ENCODE measurements around the gene POC1B.

POC1B gene

GRCh38 chr12:89401433-89402058 is 124.3 kb downstream of the POC1B start (continued):
- TF ChIP-seq TCF4 (CRISPR knock-in tag; IDR thresholded peaks at IDR 0.05; ENCODE audit: borderline replicate concordance) (no peak), ARNTL (CRISPR knock-in tag; IDR thresholded peaks at IDR 0.05; ENCODE audit: borderline replicate concordance, low read depth) (no peak), PATZ1 (CRISPR knock-in tag; IDR thresholded peaks at IDR 0.05; ENCODE audit: borderline replicate concordance) (no peak), ZNF8 (CRISPR knock-in tag; IDR thresholded peaks at IDR 0.05) (no peak), ISL1 (CRISPR knock-in tag; IDR thresholded peaks at IDR 0.05) (no peak), CSRNP3 (CRISPR knock-in tag; IDR thresholded peaks at IDR 0.05) (no peak)

GRCh38 chr12:89400415-89400814 is 125.4 kb downstream of the POC1B start:
- ATAC-seq, result no peak

GRCh38 chr12:89395712-89396111 is 130.1 kb downstream of the POC1B start:
- TF ChIP-seq POU6F1 (CRISPR knock-in tag; IDR thresholded peaks at IDR 0.05; ENCODE audit: borderline replicate concordance, low read depth) (no peak), RARB (CRISPR knock-in tag; IDR thresholded peaks at IDR 0.05) (no peak), ISL1 (CRISPR knock-in tag; IDR thresholded peaks at IDR 0.05) (no peak), ZFP3 (CRISPR knock-in tag; IDR thresholded peaks at IDR 0.05) (no peak), OSR1 (CRISPR knock-in tag; IDR thresholded peaks at IDR 0.05) (no peak), ZNF565 (CRISPR knock-in tag; conservative IDR thresholded peaks at IDR 0.05; ENCODE audit: low read depth) (no peak), TOX (CRISPR knock-in tag; IDR thresholded peaks at IDR 0.05; ENCODE audit: borderline replicate concordance) (no peak), ZNF8 (CRISPR knock-in tag; IDR thresholded peaks at IDR 0.05) (no peak), TCF4 (CRISPR knock-in tag; IDR thresholded peaks at IDR 0.05; ENCODE audit: borderline replicate concordance) (no peak), ZFP30 (CRISPR knock-in tag; IDR thresholded peaks at IDR 0.05) (no peak), PPARA (CRISPR knock-in tag; IDR thresholded peaks at IDR 0.05; ENCODE audit: borderline replicate concordance) (no peak)
- no peak for ATAC-seq

More at GRCh38 chr12:89400415-89400814, 125.4 kb downstream of the POC1B start:
- TF ChIP-seq PPARA (CRISPR knock-in tag; IDR thresholded peaks at IDR 0.05; ENCODE audit: borderline replicate concordance) (no peak), CSRNP3 (CRISPR knock-in tag; IDR thresholded peaks at IDR 0.05) (no peak), CREB5 (CRISPR knock-in tag; IDR thresholded peaks at IDR 0.05; ENCODE audit: low read depth) (no peak)

GRCh38 chr12:89393551-89394121 is 132.2 kb downstream of the POC1B start:
- TF ChIP-seq ZFP3 (CRISPR knock-in tag; IDR thresholded peaks at IDR 0.05) (no peak), BACH2 (CRISPR knock-in tag; IDR thresholded peaks at IDR 0.05; ENCODE audit: borderline replicate concordance) (no peak), PPARA (CRISPR knock-in tag; IDR thresholded peaks at IDR 0.05; ENCODE audit: borderline replicate concordance) (no peak), ZC3H10 (CRISPR knock-in tag; IDR thresholded peaks at IDR 0.05) (no peak), PATZ1 (CRISPR knock-in tag; IDR thresholded peaks at IDR 0.05; ENCODE audit: borderline replicate concordance) (no peak), CSRNP3 (CRISPR knock-in tag; IDR thresholded peaks at IDR 0.05) (no peak), GLIS3 (CRISPR knock-in tag; IDR thresholded peaks at IDR 0.05) (no peak), ZFP30 (CRISPR knock-in tag; IDR thresholded peaks at IDR 0.05) (no peak), TCF4 (CRISPR knock-in tag; IDR thresholded peaks at IDR 0.05; ENCODE audit: borderline replicate concordance) (no peak), TOX (CRISPR knock-in tag; IDR thresholded peaks at IDR 0.05; ENCODE audit: borderline replicate concordance) (no peak), ESRRG (CRISPR knock-in tag; IDR thresholded peaks at IDR 0.05) (no peak), OSR1 (CRISPR knock-in tag; IDR thresholded peaks at IDR 0.05) (no peak), ZNF8 (CRISPR knock-in tag; IDR thresholded peaks at IDR 0.05) (no peak), CREB5 (CRISPR knock-in tag; IDR thresholded peaks at IDR 0.05; ENCODE audit: low read depth) (no peak)
- no peak for ATAC-seq

Data from SK-N-SH treated with all-trans-retinoic acid at 6 μM for 48 hours (cell line).